CD1c-positive myeloid dendritic cell (primary cell): ENCODE data around the gene ZNRF2.

Experiments used
- DNase-seq: peaks from one replicate; pipeline ENCODE4 v3.0.0-alpha.2; 2016; ENCODE audit errors: extremely low spot score

ZNRF2 gene

DNA sequence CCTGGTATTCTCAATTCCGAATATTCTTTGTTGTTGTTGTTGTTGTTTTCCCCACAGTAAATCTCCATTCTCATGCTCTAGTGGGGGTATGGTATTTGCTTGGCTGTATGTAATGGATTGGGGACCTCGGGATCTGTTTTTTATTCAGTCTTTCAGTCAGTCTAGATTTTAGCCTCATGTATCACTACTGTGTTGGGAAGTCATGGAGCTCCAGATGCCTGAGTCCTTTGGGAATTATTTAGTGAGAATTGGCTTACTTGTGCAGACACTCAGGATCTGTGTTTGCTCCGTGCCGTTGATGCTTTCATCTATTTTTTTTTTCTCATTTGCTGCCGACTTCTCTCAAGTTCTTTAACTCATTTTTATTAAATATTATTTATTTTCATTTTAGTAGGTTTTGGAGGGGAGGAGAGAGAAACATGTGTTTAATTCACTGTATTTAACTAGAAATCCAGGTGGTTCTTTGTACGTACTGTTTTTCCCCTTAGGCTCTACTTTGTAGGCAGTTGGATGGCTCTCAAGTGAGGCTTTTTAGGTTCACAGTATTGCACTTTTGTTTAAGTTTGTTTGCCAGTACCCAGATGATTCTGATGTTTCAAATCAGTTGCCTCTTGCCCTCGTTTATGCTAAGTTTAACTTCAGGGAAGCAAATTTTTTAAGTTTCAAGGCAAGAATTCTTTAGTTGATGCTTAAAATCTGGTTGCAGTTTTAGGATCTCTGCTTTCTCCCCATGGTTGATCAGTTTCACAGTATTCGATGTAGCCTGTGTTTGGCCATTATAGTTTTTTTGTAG, 36.9 kb downstream of the ZNRF2 start:
- DNase-seq: no peak

DNA sequence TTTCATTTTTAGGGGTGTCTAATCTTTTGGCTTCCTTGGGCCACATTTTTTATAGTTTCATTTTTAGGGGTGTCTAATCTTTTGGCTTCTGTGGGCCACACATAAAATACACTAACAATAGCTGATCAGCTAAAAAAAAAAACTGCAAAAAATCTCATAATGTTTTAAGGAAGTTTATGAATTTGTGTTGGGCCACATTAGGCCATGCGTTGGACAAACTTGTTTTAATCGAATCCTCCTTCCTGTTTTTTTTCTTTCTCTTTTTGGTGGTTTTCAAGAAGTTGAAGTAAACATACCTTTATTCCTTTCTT, 37.4 kb downstream of the ZNRF2 start:
- peak; percentile 65 for DNase-seq

DNA sequence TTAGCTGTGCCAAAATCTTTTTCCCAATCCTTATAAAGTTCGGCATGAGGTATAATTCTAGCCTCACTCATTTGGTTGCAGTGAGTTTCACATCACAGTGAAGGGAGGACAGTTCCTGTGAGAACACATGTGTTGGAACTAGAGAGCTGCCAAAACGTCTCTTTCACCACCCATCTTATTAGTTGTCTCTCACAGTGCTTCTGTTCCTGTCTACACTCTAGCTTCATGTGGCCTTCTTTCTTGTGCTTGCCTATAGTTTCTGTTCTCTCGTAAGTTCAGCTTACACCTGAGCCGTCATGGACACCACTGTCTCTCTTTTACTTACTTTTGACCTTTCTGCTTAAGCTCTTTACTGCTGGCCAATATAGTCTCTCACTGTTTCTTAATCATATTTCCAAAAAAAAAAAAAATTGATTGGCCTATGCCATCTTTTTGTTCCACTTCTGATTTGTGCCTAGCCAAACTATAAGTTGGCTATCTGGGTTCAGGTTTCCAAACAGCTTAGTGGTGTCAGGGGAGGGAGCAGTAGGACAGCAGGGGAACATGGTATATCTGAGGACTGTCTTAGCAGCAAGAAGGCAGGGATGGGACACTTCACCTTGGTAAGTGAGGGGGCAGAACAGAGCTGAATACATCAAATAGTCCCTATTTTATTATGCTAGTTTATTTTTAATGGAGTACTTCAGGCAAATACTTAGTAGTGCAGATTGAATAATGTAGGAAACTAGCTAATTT, 38.0 kb downstream of the ZNRF2 start:
- peak; percentile 28 for DNase-seq

DNA sequence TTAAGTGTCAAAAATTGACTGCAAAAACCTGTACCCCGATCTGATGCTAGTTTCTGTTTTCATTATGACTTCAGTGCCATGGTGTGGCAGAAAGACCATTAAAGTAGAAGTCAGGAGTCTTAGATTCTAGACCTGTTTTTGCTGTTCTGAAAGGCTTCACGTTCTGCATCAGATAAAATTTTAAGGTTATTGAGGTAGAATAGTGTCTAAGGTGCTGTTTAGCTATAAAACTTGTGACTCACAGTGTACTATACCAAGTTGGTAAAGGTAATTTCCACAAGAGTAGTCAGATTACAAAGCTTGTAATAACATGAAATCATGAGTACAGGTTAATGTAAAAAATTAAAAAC, 38.6 kb downstream of the ZNRF2 start:
- no peak for DNase-seq

DNA sequence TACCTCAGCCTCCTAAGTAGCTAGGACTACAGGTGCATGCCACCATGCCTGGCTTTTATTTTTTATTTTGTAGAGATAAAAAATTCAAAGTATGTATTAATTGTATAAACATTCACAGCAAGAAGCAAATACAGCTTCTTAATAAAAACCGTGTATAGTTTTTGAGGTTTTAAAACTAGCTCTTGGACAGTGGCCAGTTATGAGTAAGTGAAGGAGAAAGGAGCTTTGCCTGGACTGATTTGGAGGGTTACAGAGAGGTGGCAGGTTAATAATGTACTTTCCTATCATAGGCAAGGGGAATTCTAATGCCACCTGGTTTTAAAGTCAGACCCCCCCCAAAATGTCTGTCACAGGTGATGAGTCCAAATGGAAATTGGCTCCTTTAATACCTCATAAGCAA, 43.4 kb downstream of the ZNRF2 start:
- DNase-seq: no peak

DNA sequence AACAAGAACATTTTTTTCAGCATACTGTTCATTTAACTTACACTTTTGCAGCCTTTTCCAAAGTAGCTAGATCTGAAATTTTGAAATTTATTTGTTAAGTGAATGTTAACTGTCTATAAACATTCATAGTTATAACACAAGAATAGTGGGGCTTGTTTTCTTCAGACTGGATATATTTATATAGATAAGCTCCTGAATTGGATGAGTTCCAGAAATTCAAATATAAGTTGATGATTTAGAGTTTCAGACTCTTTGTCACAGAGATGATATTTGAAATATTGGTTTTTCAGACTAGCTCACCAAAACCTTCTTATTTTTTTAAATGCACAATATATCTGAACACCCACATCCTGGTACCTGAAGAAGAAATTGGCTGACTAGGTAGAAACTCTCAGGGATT, 44.0 kb downstream of the ZNRF2 start:
- no peak for DNase-seq

DNA sequence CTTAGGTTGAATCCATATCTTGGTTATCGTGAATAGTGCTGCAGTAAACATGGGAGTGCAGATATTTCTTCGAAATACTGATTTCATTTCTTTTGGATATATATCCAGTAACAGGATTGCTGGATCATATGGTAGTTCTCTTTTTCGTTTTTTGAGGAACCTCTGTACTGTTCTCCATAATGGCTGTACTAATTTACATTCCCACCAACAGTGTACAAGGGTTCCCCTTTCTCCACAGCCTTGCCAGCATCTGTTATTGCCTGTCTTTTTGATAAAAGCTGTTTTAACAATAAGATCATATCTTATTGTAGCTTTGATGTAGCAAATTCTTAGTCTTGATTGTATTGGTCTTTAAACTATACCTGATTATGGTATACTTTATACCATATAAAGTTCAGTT, 45.3 kb downstream of the ZNRF2 start:
- DNase-seq: peak; percentile 78

DNA sequence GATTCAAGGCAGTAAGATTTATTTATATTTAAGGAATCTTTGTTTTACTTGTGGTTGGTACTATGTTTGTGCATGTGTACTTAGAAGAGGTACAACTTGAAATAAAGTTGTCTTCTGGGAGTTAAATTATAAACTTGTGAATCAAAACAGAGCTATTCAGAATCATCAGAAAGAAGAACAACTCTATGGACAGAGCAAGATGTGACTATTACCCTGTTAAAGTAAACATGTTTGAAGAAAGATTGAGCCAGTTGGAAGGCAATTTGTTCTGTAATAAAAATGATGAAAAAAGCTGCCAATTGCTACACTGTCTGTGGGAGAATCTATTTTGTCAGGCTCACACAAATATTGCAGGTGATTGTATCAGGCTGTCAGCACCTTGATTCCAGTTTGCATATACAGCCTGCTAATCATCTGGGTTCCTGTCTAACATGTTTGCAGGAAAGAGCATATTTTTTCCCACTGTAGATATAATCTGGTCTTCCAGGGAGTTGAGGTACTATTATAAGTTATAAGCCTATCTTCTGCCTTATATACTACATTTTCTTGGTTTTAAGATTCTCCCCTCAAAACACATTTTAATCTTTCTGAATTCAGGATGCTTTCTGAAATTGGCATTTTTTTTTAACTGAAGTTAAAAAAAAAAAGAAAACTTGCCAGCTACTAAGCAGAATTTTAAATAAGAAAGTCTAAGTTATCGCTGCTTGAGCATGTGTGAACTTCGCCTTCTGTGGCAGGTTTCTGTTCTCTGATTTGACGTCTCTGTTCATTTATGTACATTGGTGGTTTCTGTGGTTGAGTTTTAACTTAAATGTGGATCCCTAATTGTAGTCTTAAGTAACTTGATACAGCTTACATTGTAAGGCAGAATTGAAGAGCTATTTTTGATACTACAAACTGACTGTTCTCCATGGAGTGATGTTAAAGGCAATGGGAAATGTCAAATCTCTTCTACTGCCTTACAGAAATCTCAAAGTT, 46.0 kb downstream of the ZNRF2 start:
- peak; percentile 77 for DNase-seq

DNA sequence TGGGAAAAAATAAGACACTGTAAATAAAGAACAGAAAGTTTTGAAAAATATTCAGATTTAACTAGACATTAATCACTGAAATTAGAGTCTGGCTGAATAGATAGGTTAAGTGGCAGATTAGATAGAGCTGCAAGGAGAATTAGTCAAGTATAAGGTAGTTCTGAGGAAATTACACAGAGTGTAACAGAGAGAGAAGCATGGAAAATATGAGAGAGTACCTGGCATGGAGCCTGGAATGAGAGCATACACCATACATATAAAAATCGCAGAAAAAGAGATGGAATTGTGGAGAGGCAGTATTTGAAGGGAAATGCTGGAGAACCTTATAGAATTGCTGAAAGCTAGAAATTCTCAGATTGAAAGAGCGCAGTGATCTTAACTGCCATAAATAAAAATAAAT, 46.9 kb downstream of the ZNRF2 start:
- no peak for DNase-seq

DNA sequence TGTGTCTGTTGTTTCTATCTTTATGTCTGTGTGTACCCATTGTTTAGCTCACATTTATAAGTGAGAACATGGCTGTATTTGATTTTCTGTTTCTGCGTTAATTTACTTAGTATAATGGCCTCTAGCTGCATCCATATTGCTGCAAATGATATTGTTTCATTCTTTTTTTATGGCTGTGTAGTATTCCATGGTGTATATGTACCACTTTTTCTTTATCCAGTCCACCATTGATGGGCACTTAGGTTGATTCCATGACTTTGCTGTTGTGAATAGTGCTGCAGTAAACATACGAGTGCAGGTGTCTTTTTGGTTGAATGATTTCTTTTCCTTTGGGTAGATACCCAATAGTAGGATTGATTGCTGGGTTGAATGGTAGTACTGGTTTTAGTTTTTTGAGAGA, 48.2 kb downstream of the ZNRF2 start:
- DNase-seq: no peak

DNA sequence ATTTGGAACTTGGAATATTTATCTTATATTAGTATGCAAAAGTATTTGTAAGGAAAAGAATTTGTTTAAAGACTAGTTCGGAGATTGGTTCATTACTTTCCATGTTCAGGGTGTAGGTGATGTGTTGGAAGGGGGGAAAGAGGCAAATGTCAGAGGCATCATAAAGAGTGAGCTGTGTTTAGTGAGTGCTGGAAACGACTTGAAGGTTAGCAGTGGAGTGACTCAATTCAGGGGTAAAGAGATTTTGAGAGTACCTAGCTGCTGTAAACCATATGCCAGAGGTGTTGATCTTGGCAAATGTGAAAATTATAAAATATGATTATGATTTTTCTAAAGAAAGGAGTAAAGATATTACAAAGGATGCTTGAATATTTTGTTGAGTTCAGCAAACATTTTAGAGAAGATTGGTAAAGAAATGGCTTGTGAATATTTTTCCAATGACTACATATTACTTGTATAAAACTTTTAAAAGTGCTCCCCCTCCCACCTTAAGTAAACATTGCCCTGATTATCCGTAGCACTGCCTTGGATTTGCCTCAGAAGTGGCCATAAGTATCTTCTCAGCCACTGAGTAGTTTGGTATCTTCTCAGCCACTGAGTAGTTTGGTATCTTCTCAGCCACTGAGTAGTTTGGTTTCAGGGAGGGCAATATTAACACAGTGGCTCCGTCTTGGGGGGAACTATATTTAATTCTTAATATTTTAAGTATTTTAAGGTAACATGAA, 51.5 kb downstream of the ZNRF2 start:
- DNase-seq: no peak

DNA sequence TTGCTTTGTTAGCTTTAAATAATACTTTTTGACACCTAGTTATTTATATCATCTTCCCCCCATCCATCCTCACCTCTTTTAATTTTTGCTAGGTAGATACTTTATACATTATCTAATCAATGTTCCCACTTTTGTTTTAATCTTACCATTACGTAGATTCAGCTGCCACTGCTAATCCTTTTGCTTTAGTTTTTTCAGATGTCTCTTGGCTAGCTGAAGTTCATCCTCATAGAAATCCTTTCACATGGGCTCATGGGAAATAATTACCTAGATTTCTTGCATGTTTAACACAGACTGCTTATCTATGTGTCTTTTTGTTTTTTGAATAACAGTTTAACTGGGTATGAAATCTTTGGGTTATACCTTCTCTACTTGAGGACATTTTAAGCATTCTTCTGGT, 60.1 kb downstream of the ZNRF2 start:
- DNase-seq: no peak

DNA sequence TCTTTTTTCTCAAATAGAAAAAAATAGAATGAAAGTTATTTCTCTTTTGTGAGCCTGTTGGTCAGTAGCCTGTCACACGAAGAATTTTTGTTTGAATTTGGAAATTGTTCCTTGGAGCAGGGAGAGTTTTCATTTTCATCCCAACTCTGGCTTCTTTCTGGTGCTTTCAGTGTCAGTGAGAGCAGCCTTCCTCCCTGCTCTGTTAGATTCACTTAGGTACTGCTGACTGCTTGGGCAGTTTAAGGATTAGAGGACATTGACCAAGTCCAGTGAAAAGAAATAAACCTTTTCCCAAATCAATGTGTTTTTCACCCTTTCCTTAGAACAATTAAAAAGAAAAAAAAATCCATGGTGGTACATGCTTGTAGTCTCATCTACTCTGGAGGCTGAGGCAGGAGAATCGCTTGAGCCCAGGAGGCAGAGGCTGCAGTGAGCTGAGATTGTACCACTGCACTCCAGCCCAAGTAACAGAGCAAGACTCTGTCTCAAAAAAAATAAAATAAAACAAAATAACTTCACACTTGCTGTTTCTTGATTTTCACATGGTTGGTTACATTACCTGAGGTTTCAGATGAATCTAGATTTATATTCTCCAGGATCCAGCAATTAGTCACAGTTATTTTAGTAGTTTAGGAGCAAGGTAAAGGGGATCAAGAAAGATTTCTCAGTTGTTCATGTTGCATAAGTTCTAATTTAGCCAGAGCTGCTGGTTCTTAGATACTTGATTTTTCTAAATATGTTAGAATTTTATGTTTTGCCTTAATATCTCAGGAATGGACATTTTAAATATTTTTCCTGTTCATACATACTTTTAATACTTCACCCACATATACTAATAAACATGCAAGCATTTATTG, 63.1 kb downstream of the ZNRF2 start:
- DNase-seq: no peak

DNA sequence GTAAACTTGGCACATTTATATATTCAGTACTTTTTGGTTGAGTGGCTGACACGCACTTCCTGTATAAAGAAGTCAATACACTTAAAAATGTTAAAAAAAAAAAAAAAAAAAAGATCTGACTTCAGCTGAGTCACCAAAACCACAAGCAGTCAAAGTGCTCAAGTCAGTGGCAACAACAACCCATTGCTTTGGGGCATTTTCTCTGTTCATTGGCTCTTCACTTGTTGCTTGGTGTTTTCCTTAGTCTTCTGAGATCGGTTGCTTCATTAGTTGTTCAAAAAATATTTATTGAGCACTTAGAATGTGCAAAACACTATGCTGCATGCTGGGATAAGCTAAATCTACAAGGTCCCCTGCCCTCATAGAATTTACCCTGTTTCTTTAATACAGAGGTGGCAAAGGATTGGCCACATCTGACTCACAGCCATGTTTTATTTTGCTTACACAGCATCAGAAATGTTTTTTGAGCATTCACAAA, 63.7 kb downstream of the ZNRF2 start:
- DNase-seq: peak; percentile 76

DNA sequence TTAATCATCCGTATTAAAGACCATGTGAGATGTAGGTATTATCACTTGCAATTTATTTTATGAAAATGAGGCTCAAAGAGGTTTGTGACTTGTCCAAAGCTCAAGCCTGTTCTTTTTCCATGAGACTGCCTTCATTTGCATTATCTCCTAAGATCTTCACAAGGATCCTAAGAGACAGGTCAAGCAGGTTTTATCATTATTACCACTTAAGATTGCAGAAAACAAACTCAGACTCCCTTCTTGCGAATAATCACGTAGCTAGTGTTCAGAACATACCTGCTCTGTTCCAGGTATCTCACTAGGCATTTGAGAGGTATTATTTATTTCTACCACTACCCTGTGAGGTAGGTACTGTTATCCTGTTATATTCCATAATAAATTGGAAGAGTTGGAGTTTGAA, 64.8 kb downstream of the ZNRF2 start:
- DNase-seq: no peak

DNA sequence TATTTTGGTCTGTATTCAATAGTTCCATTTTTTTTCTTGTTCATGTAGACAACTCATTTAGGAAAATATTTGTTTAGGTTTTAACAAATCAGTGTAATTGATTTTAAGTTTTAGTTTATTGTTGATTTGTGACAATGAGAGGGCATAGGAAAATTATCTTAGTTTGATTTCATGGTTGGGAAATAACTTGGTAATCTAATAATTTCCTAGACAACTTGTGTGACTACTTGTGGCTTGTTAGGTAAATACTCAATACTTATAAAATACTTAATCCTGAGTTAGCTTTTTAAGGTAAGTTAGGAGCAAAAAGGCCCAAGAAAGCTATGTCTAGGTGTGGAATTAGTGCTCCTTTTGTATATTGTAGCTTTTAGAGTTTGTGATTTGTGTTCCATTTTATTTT, 65.4 kb downstream of the ZNRF2 start:
- DNase-seq: no peak

DNA sequence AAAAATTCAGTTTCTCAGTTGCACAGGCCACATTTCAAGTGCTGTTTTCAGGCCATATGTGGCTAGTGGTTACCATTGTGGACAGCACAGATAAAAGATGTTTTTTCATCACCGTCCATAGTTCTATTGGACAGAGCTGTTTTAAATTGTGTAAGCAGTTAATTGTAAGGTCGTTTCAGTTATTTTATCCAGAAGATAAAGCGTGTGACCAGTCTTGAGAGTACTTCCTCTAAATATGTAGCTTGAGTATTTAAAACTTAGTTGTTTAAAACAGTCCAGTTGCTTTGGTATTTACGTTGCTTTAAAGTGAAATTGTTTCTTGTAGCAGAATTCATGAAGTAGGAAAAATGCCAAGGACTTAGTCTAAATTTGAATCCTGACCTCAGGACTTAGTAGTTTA, 66.9 kb downstream of the ZNRF2 start:
- DNase-seq: peak; percentile 58

DNA sequence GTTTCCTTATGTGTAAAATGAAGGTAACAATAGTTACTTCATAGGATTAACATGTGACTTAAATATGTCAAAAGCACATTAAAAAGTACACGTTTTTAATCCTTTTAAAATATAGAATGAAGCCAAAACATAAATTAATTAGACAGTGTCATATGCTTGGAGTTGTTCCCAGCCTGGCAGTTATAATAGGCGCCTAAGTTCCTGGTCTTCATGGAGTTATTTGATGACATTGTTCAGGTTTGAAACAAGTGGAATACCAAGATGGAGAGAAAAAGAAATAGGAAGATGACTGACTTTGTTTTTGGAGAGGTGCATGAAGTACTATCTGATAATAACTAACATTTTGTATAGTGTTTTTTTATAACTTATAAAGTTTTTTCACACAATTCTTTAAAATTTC, 67.3 kb downstream of the ZNRF2 start:
- DNase-seq: no peak

DNA sequence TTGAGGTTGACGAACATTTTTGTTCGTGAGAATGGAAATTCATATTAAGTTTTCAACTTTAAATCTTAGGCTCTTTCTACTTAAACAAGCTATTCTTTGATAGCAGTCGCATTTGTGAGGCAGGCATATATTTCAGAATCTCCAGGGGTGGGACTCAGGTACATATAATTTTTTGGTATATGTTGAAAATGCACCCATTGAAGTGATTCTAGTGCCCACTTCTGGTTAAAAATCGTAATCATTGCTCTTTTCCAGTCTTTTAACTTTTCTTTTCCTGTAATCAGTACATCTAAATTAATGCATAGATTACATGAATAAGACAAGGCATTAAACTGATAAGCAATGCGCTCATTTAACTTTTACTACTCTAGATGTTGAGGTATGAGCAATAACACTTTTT, 67.8 kb downstream of the ZNRF2 start:
- peak; percentile 11 for DNase-seq

DNA sequence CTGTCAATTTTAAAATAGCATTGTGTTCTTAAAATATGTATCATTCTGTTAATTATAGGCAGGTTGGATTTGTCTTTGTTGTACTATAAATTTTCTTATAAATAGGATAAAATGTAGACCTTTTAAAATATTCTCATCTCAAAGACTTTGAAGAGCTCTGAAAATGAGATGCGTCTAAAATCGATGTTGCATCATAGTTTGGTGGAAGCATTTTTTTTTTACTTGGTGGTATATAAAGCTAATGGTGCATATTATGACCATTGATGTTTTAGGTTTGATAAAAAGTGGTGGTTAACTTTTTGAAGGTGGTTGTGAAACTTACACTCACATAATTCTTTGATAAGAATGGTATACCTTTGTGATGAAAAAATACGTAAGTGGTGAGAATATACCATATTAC, 69.1 kb downstream of the ZNRF2 start:
- no peak for DNase-seq
